ENCODE data around the gene C16orf89.
"Not testable (repeated sequence)": the region's sequence is repeated elsewhere in the genome, so short reads cannot be mapped to it uniquely, and the experiment has no call there.

DNA sequence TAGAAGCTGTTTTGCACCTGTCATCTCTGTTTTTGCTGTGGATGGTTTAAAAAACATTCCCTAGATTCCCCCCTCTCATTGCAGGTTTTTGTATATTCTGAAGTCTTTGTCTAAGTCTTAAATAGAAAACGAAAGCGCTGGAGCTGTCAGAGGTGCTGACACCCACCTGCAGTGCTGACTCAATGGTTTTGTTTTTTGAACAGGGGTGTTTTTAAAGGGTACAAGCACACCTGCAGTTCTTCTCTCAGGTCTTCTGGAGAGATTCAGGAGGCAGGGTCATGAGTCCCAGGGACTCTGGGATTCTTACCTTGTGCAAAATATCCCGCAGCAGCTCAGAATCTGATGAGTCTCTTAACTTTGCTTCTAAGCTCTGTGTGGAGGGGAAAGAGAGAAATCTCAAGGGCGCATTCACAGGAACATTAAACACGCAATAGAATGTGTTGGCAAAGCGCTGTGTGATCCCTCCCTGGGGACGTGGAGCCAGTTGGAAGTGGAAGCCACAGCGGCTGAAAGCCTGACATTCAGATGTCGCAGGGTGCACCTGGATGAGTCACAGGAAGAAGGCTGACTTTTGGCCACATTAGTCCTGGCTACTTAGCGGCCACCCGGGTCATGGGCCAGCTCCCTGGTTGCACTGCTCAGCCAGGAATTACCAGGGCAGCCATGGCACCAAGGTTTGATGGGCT lies 29.5 kb upstream of the C16orf89 start:
- TF ChIP-seq, protein P1, sequence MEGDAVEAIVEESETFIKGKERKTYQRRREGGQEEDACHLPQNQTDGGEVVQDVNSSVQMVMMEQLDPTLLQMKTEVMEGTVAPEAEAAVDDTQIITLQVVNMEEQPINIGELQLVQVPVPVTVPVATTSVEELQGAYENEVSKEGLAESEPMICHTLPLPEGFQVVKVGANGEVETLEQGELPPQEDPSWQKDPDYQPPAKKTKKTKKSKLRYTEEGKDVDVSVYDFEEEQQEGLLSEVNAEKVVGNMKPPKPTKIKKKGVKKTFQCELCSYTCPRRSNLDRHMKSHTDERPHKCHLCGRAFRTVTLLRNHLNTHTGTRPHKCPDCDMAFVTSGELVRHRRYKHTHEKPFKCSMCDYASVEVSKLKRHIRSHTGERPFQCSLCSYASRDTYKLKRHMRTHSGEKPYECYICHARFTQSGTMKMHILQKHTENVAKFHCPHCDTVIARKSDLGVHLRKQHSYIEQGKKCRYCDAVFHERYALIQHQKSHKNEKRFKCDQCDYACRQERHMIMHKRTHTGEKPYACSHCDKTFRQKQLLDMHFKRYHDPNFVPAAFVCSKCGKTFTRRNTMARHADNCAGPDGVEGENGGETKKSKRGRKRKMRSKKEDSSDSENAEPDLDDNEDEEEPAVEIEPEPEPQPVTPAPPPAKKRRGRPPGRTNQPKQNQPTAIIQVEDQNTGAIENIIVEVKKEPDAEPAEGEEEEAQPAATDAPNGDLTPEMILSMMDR (optimal IDR thresholded peaks at IDR 0.05 in 1 of 3, IDR thresholded peaks at IDR 0.05 in 1 of 3, conservative IDR thresholded peaks at IDR 0.05 in 1 of 3; ENCODE audit: extremely low read depth in 1 of 3, insufficient read depth in 2 of 3, low read length in 3 of 3): not testable (repeated sequence)
- not testable (repeated sequence) for TF ChIP-seq EZH2 (IDR thresholded peaks at IDR 0.05; ENCODE audit: low read length)
